GM12875 (cell line): ENCODE measurements around the gene ADAT2.

ENCODE experiments used
- H3K4me3 ChIP-seq: one replicate; pipeline ENCODE4 v1.5.1; 2011; ENCODE audit warnings: low read depth, low read length, control low read depth
- CTCF ChIP-seq: IDR thresholded peaks from 2 replicates; pipeline ENCODE4 v1.5.1; 2011; ENCODE audit warnings: low read depth, mild to moderate bottlenecking, control low read depth, inconsistent platforms, low read length, moderate library complexity, borderline replicate concordance; ENCODE audit not compliant: insufficient read depth

ADAT2 gene

GRCh38 chr6:143376375-143376774 lies 74.1 kb downstream of the ADAT2 start:
- H3K4me3 ChIP-seq, result no peak overlapping the region
- no peak for TF ChIP-seq CTCF

GRCh38 chr6:143375022-143375585 lies 75.4 kb downstream of the ADAT2 start:
- TF ChIP-seq CTCF, result no peak
- H3K4me3 ChIP-seq, result no peak overlapping the region

GRCh38 chr6:143374014-143374413 lies 76.5 kb downstream of the ADAT2 start:
- TF ChIP-seq CTCF, result no peak
- no peak overlapping the region for H3K4me3 ChIP-seq
